ENCODE measurements around the gene POLDIP3.

DNA sequence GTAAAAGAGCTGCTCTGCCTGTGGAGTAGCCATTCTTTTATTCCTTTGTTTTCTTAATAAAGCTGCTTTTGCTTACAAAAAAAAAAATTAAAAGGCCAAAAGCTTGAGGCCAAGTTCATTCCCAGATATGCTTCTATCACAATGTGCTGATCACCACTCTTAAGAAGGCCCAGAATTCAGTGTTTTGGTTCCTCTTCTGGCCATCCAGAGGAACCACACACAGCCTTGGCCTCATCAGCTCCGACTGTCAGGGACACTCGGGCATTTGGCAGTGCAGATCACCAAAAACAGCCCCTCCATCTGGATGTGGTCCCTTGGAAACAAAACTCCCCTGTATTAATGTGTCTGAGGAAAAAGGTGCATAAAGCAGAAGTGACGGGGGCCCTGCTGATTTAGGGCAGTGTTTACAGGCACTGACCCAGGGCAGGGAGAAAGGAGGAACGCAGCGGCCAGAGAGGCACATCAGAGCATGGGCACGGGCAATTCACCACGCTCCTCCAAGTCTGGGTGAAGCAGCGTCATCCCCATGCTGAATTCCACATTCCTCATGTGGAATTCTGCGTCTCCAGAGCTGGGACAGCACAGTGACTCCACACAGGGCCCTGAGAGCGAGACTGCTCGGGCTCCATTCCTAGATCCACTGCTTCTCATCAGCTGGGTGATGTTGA, 17.7 kb downstream of the POLDIP3 start:
- TF ChIP-seq, protein P1, sequence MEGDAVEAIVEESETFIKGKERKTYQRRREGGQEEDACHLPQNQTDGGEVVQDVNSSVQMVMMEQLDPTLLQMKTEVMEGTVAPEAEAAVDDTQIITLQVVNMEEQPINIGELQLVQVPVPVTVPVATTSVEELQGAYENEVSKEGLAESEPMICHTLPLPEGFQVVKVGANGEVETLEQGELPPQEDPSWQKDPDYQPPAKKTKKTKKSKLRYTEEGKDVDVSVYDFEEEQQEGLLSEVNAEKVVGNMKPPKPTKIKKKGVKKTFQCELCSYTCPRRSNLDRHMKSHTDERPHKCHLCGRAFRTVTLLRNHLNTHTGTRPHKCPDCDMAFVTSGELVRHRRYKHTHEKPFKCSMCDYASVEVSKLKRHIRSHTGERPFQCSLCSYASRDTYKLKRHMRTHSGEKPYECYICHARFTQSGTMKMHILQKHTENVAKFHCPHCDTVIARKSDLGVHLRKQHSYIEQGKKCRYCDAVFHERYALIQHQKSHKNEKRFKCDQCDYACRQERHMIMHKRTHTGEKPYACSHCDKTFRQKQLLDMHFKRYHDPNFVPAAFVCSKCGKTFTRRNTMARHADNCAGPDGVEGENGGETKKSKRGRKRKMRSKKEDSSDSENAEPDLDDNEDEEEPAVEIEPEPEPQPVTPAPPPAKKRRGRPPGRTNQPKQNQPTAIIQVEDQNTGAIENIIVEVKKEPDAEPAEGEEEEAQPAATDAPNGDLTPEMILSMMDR (IDR thresholded peaks at IDR 0.05; ENCODE audit: extremely low read depth in 1 of 2, insufficient read depth in 1 of 2, low read depth in 1 of 2, low read length in 2 of 2) = no peak
- no peak for TF ChIP-seq POLR2A (IDR thresholded peaks at IDR 0.05; ENCODE audit: low read depth, low read length)
- TF ChIP-seq EZH2 (IDR thresholded peaks at IDR 0.05; ENCODE audit: borderline replicate concordance, low read depth, low read length, severe bottlenecking) = no peak
- TF ChIP-seq MYC (IDR thresholded peaks at IDR 0.05; ENCODE audit: low read depth, low read length) = no peak
- no peak for TF ChIP-seq POLR2AphosphoS5 (IDR thresholded peaks at IDR 0.05; ENCODE audit: insufficient read depth, low read depth, low read length)
- TF ChIP-seq JUN (IDR thresholded peaks at IDR 0.05; ENCODE audit: borderline replicate concordance, insufficient read depth, insufficient read length, low read depth) = no peak
- TF ChIP-seq FOS (IDR thresholded peaks at IDR 0.05; ENCODE audit: borderline replicate concordance, insufficient read depth, low read length) = no peak
- TF ChIP-seq, protein P2, sequence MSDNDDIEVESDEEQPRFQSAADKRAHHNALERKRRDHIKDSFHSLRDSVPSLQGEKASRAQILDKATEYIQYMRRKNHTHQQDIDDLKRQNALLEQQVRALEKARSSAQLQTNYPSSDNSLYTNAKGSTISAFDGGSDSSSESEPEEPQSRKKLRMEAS (IDR thresholded peaks at IDR 0.05; ENCODE audit: insufficient read depth, insufficient read length) = no peak
